ENCODE results near the gene LMF1.
"Not testable (repeated sequence)": the region's sequence is repeated elsewhere in the genome, so short reads cannot be mapped to it uniquely, and the experiment has no call there.

Gene LMF1

GRCh38 chr16:890217-890616 is 80.6 kb downstream of the LMF1 start:
- DNase-seq, result no peak

- no peak for DNase-seq
These were observed 81.2 kb downstream of the LMF1 start for GRCh38 chr16:889586-889985.

GRCh38 chr16:888901-889570 is 81.7 kb downstream of the LMF1 start:
- DNase-seq, result no peak

GRCh38 chr16:888456-888855 is 82.3 kb downstream of the LMF1 start:
- DNase-seq, result not testable (repeated sequence)

- no peak for DNase-seq
These were observed 82.9 kb downstream of the LMF1 start for GRCh38 chr16:887846-888245.

- no peak for DNase-seq
These were observed 83.7 kb downstream of the LMF1 start for GRCh38 chr16:886802-887731.

- DNase-seq, result no peak
These were observed 84.7 kb downstream of the LMF1 start for GRCh38 chr16:886084-886543.

GRCh38 chr16:885391-885790 is 85.4 kb downstream of the LMF1 start:
- no peak for DNase-seq

GRCh38 chr16:884232-884631 is 86.6 kb downstream of the LMF1 start:
- no peak for DNase-seq

GRCh38 chr16:883781-884180 is 87.0 kb downstream of the LMF1 start:
- DNase-seq, result no peak

GRCh38 chr16:883340-883739 is 87.4 kb downstream of the LMF1 start:
- no peak for DNase-seq

GRCh38 chr16:882671-883070 is 88.1 kb downstream of the LMF1 start:
- DNase-seq, result not testable (repeated sequence)

- no peak for DNase-seq
These were observed 88.5 kb downstream of the LMF1 start for GRCh38 chr16:882256-882655.

- DNase-seq, result no peak
These were observed 89.3 kb downstream of the LMF1 start for GRCh38 chr16:881219-882097.

- DNase-seq, result no peak
These were observed 90.2 kb downstream of the LMF1 start for GRCh38 chr16:880471-881171.

- DNase-seq, result no peak
These were observed 90.8 kb downstream of the LMF1 start for GRCh38 chr16:879986-880385.

- DNase-seq, result no peak
These were observed 91.3 kb downstream of the LMF1 start for GRCh38 chr16:879461-879861.

- no peak for DNase-seq
These were observed 91.9 kb downstream of the LMF1 start for GRCh38 chr16:878886-879285.

- DNase-seq, result no peak
These were observed 92.6 kb downstream of the LMF1 start for GRCh38 chr16:878072-878784.

GRCh38 chr16:877242-878071 is 93.3 kb downstream of the LMF1 start:
- no peak for DNase-seq
